HepG2 (cell line): ENCODE results near the gene SAMD14. TPM values are rescaled to one million over a fixed set of nuclear protein-coding genes. Genes with fewer than 3 reads are reported as not detected.

ENCODE experiments used
- ARID4A ChIP-seq: sonication (generic); formaldehyde crosslinking; IDR thresholded peaks from 2 replicates; pipeline ENCODE4 v1.5.0; 2020; ENCODE audit warnings: mild to moderate bottlenecking, missing genetic modification reagents, borderline replicate concordance
- HMGXB4 ChIP-seq, 2 experiments: sonication (generic) in 1 of 2; formaldehyde crosslinking in 1 of 2; IDR thresholded peaks; 2 replicates each; pipeline versions ENCODE4 v1.4.0 to v1.6.1; 2018 to 2020; ENCODE audit warnings: missing genetic modification reagents in 2 of 2, borderline replicate concordance in 1 of 2, low read depth in 1 of 2, mild to moderate bottlenecking in 1 of 2, missing biosample characterization in 1 of 2
- HOXA3 ChIP-seq: sonication (generic); formaldehyde crosslinking; IDR thresholded peaks from 2 replicates; pipeline ENCODE4 v1.5.0; 2020; ENCODE audit warnings: missing genetic modification reagents
- MLXIP ChIP-seq: sonication (generic); formaldehyde crosslinking; IDR thresholded peaks from 2 replicates; pipeline ENCODE4 v1.9.0; 2021; ENCODE audit warnings: missing genetic modification reagents, borderline replicate concordance
- MNT ChIP-seq: fragments of 450-650 bp; IDR thresholded peaks from 2 replicates; pipeline ENCODE4 v1.6.1; 2016
- MTF2 ChIP-seq: sonication (generic); formaldehyde crosslinking; IDR thresholded peaks from 2 replicates; pipeline ENCODE4 v1.5.0; 2020; ENCODE audit warnings: missing genetic modification reagents, borderline replicate concordance
- MXD3 ChIP-seq: IDR thresholded peaks from 2 replicates; pipeline ENCODE4 v1.6.1; 2016; ENCODE audit warnings: mild to moderate bottlenecking, missing biosample characterization, missing genetic modification reagents
- NCOA2 ChIP-seq: sonication (generic); formaldehyde crosslinking; IDR thresholded peaks from 2 replicates; pipeline ENCODE4 v1.8.0; 2022; ENCODE audit warnings: inconsistent platforms
- NFYB ChIP-seq: sonication (generic); formaldehyde crosslinking; IDR thresholded peaks from 2 replicates; pipeline ENCODE4 v1.4.0; 2020; ENCODE audit warnings: missing genetic modification reagents
- NKX3-1 ChIP-seq: sonication (generic); formaldehyde crosslinking; IDR thresholded peaks from 2 replicates; pipeline ENCODE4 v1.5.0; 2020; ENCODE audit warnings: missing genetic modification reagents
- NR3C1 ChIP-seq: sonication (generic); formaldehyde crosslinking; IDR thresholded peaks from 2 replicates; pipeline ENCODE4 v1.4.0; 2020; ENCODE audit warnings: missing genetic modification reagents
- PHF21A ChIP-seq: sonication (generic); formaldehyde crosslinking; IDR thresholded peaks from 2 replicates; pipeline ENCODE4 v1.5.0; 2020; ENCODE audit warnings: mild to moderate bottlenecking, missing genetic modification reagents
- PRPF4 ChIP-seq: fragments of 200-400 bp; formaldehyde crosslinking; IDR thresholded peaks from 2 replicates; pipeline ENCODE4 v1.6.1; 2016; ENCODE audit warnings: low read length, low read depth; ENCODE audit not compliant: poor library complexity, severe bottlenecking
- XBP1 ChIP-seq: sonication (generic); formaldehyde crosslinking; IDR thresholded peaks from 2 replicates; pipeline ENCODE4 v1.5.0; 2020; ENCODE audit warnings: missing genetic modification reagents
- ZBTB20 ChIP-seq: sonication (generic); formaldehyde crosslinking; IDR thresholded peaks from 2 replicates; pipeline ENCODE4 v1.8.1; 2023; ENCODE audit warnings: missing genetic modification reagents, low read depth, mild to moderate bottlenecking, borderline replicate concordance
- ZNF33A ChIP-seq: sonication (generic); formaldehyde crosslinking; IDR thresholded peaks from 2 replicates; pipeline ENCODE4 v1.5.1; 2020; ENCODE audit warnings: missing genetic modification reagents, mild to moderate bottlenecking, moderate library complexity, borderline replicate concordance
- ZNF431 ChIP-seq: sonication (generic); formaldehyde crosslinking; IDR thresholded peaks from 2 replicates; pipeline ENCODE4 v1.9.0; 2022; ENCODE audit warnings: missing genetic modification reagents, low read depth, mild to moderate bottlenecking, borderline replicate concordance
- ZNF790 ChIP-seq: sonication (generic); formaldehyde crosslinking; IDR thresholded peaks from 2 replicates; pipeline ENCODE4 v1.8.0; 2022; ENCODE audit warnings: missing genetic modification reagents, mild to moderate bottlenecking, borderline replicate concordance
- ZSCAN30 ChIP-seq: sonication (generic); formaldehyde crosslinking; IDR thresholded peaks from 2 replicates; pipeline ENCODE4 v1.5.0; 2020; ENCODE audit warnings: mild to moderate bottlenecking, missing genetic modification reagents
- polyA plus RNA-seq, 8 experiments: library from polyadenylated mRNA; depleted of rRNA in 3 of 8; stranded (reverse) in 7 of 8; unstranded in 1 of 8; fragments of >200 nt; fragmentation: Illumina TruSeq in 4 of 8; extraction: Trizol in 4 of 8; gene quantifications; 2 replicates each; pipeline versions ENCODE4 v1.2.1 to v1.2.3, GENCODE V29; 2011 to 2016; ENCODE audit warnings: low read depth in 4 of 8, missing spikeins in 1 of 8, mixed read lengths in 1 of 8; ENCODE audit not compliant: insufficient read depth in 1 of 8
- total RNA-seq, 5 experiments: library from RNA; depleted of rRNA; stranded (reverse); fragments of >200 nt; fragmentation: Illumina TruSeq; extraction: Trizol; gene quantifications; 2 replicates each; pipeline ENCODE4 v1.2.3, GENCODE V29; 2016; ENCODE audit warnings: low read depth in 1 of 5

SAMD14 gene
- total and polyA plus RNA-seq, 2 of the 13 experiments (the other 11 are each of a cell fraction or from before 2014, with no cell fraction given) = 0.07 to 0.22 TPM

- TF ChIP-seq ZNF431 (CRISPR knock-in tag) (no peak), MXD3 (CRISPR knock-in tag) (no peak), NKX3-1 (CRISPR knock-in tag) (no peak), ARID4A (CRISPR knock-in tag) (no peak), ZBTB20 (CRISPR knock-in tag) (no peak), ZNF33A (CRISPR knock-in tag) (no peak), HMGXB4 (CRISPR knock-in tag; IDR thresholded peaks at IDR 0.05; ENCODE audit: borderline replicate concordance in 1 of 2, low read depth in 1 of 2) (peak; percentile 73 to 89), ZSCAN30 (CRISPR knock-in tag) (no peak), NCOA2 (no peak), NR3C1 (CRISPR knock-in tag) (no peak), MTF2 (CRISPR knock-in tag) (peak; percentile 90; the same call in 1 of the 2 replicates), HOXA3 (no peak), XBP1 (no peak), PRPF4 (no peak), PHF21A (CRISPR knock-in tag) (peak; percentile 17; the same call in 1 of the 2 replicates), ZNF790 (CRISPR knock-in tag) (no peak), MLXIP (CRISPR knock-in tag) (no peak), MNT (no peak), NFYB (CRISPR knock-in tag) (no peak)
These were observed 35.7 kb downstream of the SAMD14 start (continued) for GRCh38 chr17:50094243-50094752.
